SIG-M5 (cell line): Measurements from ENCODE around the gene ZNF526.

ENCODE experiments used
- DNase-seq: peaks from one replicate; lab custom pipeline; 2025; lab: John Stamatoyannopoulos, UW

ZNF526 gene, protein sequence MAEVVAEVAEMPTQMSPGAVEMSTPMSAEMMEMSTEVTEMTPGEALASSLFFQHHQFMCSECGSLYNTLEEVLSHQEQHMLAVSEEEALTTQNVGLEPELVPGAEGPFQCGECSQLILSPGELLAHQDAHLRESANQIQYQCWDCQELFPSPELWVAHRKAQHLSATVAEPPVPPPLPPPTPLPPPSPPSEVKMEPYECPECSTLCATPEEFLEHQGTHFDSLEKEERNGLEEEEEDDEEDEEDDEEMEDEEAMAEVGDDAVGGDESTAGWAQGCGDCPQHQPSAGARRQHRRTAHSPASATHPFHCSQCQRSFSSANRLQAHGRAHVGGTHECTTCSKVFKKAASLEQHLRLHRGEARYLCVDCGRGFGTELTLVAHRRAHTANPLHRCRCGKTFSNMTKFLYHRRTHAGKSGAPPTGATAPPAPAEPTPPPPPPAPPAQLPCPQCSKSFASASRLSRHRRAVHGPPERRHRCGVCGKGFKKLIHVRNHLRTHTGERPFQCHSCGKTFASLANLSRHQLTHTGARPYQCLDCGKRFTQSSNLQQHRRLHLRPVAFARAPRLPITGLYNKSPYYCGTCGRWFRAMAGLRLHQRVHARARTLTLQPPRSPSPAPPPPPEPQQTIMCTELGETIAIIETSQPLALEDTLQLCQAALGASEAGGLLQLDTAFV

DNA sequence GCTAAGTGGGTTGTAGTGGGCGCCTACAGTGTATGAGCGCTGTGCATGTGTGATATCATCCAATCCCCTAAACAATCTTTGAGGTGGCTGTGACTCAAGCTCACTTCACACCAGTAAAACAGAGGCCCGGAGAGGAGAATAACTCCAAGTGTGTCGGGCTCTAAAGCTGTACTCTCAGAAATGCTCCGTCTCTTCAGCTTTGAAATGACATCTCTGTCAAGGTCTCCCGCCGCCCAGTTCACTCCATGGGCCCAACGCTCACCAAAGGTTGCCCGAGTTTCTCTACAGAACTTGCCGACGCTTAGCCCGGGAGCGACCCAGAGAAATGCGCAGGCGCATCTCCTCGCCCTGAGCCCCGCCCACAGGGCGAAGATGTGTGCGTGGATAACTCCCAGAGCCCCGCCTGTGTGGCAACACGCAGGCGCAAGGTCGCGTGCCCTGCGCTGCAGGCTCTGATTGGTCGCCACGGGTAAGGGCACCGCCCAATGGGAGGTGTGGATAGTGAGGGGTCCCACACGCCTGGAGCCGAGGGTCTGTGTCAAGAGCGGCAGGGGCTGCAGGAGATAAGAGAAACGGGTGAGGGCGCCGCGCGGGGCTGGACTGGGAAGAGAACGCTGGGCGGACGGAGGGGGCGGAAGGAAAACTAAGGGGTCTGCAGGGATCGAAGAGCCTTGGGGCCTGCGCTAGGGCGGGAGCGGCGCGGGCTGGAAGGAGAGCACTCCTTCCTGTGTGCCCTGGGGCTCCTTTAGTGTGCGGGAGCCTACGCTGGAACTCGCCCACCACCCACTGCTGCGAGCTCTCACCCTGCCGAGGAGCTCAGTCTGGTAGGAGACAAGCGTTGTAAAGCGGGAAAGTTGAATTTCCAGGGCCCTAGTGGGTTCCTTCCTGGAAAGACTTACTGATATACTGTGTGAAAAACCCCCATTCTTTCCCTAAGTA, at the start of gene ZNF526:
Gene ZNF526 (plus strand): TSS at position 501 of the 939 bp plus-strand sequence. CDS start 4,092 bp downstream, outside the sequence.
- DNase-seq = peak; percentile 49

DNA sequence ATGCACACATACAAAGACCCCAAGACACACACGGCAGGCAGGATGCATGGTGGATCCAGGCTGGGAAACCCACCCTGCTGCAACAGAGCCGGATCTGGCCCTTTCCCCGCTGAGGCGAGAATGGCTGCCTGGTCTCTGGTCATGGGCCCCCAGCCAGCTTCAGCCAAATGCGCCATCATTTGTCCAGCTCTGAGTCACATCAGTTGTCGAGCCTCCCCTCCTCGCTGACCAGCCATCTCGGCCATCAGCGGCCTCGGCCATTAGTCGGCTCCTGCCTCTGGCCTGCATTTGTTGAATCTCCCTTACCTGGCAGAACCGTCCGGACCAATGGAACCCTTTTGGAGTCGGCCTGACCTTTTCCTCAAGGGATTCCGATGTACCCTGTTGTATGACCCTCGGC, 49.4 kb upstream of the ZNF526 start:
- no peak for DNase-seq

DNA sequence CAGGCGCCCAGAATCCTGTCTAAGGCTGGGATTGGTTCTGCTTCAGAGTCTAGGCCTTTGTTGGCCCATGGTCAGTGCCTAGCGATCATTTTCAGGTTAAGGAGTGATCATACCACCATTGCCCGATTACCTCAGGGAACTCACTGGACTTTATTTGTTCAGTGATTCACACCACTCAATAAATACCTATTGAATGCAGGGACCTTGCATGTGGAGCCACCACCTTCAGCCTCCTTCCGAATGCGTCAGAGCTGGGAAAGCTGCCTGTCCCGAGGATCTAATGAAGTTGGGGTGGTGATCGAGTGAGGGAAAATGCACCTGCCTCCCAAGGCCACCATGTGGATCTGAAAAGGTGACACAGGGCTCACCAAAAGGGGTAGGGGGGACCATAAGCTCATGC, 47.9 kb upstream of the ZNF526 start:
- DNase-seq = no peak

DNA sequence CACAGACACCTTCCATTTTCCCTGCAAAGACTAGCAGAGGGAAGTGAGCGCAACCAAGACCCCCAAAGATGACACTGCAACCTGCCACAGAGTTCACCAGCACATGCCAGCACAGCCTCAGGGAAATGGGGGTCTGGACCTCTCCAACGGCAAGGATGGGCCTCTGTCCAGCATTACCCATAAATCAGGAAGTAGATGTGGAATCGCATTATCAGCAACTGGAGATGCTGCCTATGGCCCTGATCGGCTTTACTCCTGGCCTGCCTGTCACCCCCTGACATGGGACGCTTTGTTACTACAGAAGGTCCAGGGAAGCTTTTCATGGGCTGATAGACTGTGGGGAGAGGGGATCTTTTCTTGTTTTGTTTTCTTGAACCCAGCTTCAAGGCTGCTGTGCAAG, 46.4 kb upstream of the ZNF526 start:
- DNase-seq = no peak

DNA sequence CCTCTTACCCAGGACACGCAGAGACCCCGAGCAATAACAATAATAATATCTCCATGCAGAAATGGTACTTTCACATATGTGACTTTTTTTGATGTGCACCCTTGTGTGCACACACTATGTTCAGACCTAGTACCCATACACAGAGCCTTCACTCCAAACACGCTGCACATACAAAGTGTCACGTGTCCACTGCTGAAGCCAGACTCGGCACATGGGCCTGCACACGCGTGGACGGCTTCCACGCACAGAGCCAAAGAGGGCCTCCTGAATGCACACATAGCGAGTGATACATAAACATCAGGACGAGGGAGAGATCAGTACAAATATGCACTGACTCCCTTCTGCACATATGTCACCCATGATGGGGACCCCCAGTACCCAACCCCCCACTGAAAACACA, 45.9 kb upstream of the ZNF526 start:
- DNase-seq = no peak

DNA sequence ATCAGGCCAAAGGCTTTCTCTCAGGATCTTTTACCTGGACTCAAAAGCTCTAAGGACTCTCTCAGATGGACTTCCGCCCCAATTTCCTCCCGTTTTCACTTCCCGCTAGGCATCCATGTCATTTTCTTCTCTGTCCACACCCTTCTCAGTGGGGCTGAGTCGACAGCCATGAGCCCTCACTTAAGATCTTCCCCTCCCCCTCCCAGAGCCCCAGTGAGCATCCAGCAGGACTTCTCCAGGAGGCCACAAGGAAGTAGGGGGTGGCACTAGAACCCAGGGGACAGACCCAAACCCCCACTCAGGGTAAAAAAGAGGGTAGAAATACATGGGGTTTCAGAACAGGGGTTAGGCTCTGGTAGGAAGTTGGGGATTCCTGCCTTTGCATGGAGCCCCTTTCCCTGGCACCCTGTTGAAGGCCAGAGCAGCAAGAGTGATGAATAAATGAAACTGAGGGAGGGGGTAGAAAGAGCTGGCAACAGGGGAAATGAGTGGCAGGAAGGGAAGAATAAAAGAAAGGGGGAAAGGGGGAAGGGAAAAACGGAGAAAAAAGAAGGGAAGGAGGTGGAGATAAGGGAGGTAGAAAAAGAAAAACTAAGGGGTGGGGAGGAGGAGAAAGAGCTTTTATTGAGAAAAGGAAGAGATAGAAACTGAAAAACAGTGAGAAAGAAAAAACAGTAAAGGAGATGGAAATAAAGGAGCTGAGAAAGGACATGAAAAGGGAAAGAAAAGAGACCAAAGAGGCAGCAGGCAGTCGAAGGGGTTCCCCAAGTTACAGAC, 45.0 kb upstream of the ZNF526 start:
- no peak for DNase-seq

DNA sequence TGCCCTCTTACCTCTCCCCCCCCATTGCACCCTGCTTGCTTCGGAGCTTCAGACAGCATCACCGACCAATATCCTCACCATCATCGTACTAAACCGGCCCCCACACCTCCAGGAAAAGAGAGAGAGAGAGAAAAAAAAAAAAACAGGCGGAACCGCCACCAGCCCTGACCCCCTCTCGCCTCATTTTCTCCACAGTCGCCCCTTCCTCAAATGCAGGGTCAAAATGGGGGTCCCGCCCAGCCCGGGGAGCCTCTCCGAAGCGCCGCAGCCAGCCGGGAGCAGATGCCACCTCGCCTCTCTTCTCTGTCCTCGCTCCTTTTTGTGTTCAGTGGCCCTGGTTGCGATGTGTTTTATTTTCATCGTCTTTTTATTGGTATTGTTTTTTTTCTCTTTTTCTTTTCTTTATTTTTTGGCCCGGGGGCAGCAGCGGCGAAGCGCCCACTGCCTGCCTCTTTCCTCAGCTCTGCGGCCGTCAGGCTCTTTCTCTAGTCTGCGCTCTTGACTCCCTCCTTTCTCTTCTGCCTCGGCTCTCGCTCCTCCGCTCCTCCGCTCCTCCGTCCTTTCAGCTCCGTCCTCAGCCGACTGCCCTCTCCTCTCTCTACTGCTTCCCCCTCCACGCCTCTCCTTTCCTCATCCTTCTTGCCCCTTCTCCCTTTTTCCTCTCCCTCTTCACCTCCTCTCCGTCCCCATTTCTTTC, 44.0 kb upstream of the ZNF526 start:
- DNase-seq = no peak

DNA sequence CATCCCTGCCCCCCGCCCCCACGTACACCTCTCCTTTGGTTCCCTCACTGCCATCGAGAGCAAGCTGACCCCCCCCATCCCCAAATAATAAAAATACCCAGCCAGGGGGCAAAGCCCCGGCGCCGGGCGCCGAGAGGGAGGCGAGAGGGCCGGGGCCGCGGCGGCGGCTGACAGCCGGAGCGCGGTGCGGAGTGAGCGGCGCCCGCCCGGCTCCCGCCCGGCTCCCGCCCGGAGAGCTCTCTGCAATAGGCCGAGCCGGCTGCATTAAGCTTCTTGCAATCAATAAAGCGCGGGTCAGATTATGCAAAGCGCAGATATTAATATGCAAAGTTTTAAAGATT, 43.5 kb upstream of the ZNF526 start:
- DNase-seq = no peak

DNA sequence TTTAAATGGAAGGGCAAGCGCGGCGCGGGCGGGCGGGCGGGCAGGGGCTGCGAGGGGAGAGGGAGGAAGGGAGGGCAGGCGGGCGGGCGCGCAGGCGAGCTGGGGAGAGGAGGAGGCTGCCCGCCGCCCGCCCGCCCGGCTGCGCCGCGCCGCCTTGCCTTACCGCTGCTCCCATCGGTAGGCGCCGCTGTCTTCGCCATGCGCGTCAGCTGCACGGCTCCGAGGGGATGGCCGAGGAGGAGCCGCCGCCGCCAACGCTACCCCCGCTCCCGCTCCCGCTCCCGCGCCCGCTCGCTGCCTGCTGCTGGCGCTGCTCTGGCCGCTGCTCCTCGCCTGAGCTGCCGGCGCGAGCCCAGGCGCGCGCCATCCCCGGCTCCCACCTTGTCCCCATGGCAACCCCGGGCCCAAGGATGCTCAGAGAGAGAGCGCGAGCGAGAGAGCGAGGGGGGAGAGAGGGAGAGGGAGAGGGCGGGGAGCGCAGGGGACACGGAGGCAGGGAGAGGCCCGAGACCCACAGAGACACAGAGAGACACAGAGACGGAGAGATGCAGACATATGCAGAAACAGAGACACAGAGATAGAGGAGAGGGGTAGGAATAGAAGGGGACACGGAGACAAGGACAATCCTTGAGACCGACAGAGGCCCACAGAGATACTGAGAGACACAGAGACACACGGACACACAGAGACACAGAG, 43.0 kb upstream of the ZNF526 start:
- no peak for DNase-seq

DNA sequence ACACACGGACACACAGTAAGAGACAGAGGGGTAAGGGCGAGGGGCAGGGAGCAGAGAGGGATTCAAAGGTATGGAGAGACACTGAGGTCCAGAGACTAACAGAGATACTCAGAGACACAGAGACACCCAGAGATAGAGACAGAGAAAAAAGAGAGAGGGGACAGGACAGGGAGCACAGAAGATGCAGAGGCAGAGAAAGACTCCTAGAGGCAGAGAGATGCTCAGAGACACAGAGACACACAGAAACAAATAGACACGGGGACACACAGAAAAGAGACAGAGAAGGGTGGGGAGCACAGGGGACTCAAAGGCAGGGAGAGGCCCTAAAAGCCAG, 42.5 kb upstream of the ZNF526 start:
- DNase-seq = no peak

DNA sequence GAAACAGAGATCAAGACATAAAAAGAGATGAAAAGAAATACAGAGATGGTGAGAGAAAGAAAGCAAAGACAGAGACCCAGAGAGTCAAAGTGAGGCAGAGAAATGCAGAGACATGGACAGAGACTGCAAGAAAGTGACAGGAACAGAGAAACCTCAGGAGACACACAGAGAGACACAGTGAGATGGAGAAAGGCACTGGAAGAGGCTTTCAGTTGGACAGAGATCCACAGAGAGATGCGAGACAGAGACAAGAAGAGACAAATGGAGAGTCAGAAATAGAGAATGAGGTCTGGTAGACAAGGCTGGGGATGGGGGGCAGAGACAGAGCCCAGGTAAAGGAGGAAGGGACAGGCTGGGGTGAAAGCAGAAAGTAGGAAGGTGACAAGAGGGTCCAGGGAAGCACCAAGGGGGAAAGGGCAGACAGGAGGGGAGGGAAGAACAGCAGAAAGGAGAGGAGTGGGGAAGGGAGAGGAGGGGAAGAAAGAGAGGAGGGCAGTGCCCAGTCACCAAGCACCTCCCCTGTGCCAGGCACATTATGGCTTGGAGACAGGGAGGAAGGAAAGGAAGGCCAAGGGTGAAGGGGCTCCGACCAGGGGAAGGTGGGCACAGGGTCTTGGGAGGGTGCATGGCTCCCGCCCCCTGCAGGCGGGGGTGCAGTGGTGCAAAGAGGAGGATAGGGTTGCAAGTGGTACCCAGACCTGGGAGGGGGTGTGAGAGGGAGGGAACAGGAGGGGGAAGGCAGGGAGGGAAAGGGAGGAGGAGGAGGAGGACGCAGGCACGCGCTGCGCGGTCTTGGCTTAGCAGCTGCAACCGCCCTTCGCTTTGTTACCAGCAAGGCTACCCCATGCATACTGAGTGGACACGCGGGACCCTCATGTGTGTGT, 41.1 kb upstream of the ZNF526 start:
- no peak for DNase-seq

DNA sequence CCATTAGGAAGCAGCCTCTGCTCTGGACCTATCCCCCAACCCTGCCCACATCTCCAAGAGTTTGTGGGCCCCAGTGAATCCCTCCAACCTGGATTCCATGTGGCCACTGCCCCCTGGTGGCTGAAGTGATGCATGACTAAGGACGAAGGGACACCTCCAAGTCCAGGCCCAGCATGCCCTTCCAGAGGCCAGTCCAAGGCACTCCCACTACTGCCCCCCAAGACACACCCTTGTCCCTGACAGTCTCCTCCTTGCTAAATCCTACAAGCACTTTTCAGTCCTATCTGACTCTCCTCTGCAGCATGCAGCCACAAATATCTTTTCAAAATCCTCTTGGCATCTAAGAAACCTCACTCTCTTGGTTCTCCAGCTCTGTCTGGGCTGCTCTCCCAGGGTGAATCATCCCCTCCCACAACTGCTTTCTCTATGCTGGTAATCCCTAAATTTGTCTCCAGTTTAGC, 35.7 kb upstream of the ZNF526 start:
- DNase-seq = no peak

DNA sequence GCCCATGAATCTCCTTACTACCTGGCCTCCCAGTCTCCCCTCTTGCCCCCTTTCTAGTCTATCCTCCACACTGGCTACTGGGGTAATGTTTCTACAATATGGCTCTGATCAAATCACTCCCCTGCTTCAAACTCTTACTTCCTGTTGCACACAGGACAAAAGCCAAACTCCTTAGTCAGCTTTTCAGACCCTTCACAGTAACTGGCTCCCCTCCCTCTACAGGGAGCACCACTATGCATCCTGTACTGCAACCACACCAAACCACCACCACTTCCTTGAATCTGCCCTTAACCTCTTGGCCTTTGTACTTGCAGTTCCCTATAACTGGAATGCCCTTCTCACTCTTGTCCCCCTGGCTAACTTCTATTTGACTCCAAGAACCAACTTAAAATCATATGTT, 34.8 kb upstream of the ZNF526 start:
- DNase-seq = no peak

DNA sequence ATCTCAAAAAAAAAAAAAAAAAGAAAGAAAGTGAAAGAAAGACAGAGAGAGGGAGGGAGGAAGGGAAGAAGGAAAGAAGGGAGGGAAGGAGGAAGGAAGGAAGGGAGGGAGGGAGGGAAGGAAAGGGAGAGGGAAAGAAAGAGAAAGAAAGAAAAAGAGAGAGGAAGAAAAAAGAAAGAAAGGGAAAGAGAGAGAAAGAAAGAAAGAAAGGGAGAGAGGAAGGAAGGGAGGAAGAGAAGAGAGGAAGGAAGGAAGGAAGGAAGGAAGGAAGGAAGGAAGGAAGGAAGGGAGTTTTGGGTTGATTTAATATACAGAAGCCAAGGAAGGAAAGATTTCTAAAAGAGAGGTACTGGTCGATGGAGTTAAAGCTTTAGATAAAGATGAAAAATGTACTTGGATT, 31.4 kb upstream of the ZNF526 start:
- no peak for DNase-seq

DNA sequence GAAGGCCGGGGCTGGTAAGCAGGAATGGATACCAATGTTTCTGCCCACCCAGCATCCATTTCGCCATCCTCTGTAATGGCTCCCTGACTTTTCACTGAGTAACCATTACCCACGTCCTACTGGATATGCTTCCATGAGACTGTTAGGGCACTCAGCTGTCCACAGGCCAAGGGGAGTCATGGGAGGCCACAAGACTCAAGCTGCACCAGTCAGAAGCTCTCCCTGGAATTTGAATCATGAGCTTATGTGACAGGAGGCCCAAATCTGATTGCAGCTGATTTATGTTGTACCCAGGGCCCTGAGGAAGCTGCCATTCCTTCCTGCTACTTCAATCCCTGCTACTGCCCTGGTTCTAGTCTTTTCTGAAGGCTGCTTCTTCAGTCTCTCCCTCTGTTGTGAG, 31.0 kb upstream of the ZNF526 start:
- no peak for DNase-seq

DNA sequence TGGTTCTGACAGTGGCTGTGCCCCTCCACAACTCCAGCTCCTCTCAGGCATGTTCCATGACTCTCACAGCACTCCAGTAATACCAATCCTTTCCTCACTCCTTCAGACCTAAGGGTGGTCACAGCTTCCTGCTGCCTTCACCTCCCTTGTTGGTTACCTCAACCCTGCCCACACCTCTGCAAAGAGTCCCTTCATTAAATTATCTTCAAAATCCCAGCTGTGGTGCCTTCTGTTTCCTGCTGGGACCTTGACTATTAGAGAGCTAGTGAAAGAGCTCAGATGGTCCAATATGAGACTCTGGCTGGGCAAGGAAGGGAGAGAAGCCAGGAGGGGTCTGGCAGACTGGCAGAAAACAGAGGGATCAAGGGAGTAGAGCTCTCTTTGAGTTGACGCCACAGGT, 28.8 kb upstream of the ZNF526 start:
- no peak for DNase-seq

DNA sequence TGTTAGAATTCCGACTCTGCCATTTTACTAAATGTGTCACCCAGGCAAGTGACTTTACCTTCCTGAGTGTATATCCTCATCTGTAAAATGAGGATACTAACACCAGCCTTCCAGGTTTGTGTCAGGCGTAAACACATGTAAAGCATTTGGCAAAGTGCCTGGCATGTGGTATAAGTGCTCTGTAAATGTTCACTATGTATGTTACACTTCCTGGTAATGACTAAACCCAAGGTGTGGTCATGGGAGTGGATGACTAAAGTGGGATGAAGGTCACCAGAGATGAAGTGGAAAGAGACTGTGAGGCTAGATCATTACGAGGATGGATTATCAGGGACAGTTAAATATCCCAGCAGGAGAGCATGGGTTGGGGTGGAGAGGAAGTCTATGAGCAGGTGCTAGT, 28.3 kb upstream of the ZNF526 start:
- no peak for DNase-seq

DNA sequence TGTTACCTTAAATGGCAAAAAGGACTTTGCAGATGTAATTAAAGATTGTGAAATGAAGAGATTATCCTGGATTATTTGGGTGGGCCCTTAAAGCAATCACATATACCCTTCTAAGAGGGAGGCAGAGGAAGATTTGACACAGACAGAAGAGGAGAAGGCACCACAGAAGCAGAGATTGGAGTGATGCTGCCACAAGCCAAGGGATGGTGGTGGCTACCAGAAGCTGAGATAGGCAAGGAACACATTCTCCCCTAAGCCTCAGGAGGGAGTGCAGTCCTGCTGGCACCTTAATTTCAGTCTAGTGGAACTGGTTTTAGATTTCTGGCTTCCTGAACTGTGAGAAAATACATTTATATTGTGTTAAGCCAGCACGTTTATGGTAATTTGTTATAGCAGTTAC, 26.8 kb upstream of the ZNF526 start:
- no peak for DNase-seq

DNA sequence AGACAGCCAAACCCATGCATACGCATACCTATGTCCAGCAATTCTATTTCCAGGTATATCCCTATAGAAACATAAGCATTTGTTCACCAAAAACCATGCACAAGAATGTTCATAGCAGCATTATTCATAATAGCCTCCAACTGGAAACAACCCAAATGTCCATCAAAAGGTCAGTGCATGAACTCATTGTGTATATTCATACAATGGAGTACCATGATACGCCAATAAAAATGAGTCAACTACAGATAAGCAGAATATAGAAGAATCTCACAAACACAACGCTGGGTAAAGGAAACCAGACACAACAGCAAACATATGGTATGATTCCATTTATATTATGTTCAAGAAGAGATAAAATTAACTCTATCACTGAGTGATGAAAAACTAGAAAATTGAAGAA, 26.4 kb upstream of the ZNF526 start:
- DNase-seq = no peak
